Epithelial cell of esophagus (primary cell): ENCODE measurements around the gene TOP2A.

Experiments used
- DNase-seq: peaks from one replicate; pipeline ENCODE4 v3.0.0; 2010; ENCODE audit warnings: low read depth
- H3K4me3 ChIP-seq: 2 replicates; pipeline ENCODE4 v1.5.1; 2011; ENCODE audit warnings: mild to moderate bottlenecking, low read length, control low read depth
- CTCF ChIP-seq: IDR thresholded peaks from 2 replicates; pipeline ENCODE4 v1.5.1; 2011; ENCODE audit warnings: low read depth, mild to moderate bottlenecking, low read length, control low read depth, inconsistent platforms; ENCODE audit not compliant: insufficient read depth; ENCODE audit errors: missing control alignments

The TOP2A gene

GRCh38 chr17:40361063-40361924, 56.4 kb downstream of the TOP2A start:
- no peak overlapping the region for H3K4me3 ChIP-seq
- TF ChIP-seq CTCF = no peak
- no peak for DNase-seq

- DNase-seq = no peak
- no peak overlapping the region for H3K4me3 ChIP-seq
- TF ChIP-seq CTCF = no peak
Measured at GRCh38 chr17:40360091-40360490, 57.6 kb downstream of the TOP2A start.

- H3K4me3 ChIP-seq = no peak overlapping the region
- DNase-seq = peak; percentile 84
- peak; percentile 91 for TF ChIP-seq CTCF
Measured at GRCh38 chr17:40358323-40359038, 59.2 kb downstream of the TOP2A start.

- DNase-seq = no peak
- H3K4me3 ChIP-seq = no peak overlapping the region
- TF ChIP-seq CTCF = no peak
Measured at GRCh38 chr17:40356990-40357881, 60.5 kb downstream of the TOP2A start.

- no peak for DNase-seq
- no peak for TF ChIP-seq CTCF
- no peak overlapping the region for H3K4me3 ChIP-seq
Measured at GRCh38 chr17:40355804-40356758, 61.6 kb downstream of the TOP2A start.
